Eye (tissue), 1 donor: ENCODE measurements around the gene KCNQ1OT1.

Experiments used
- DNase-seq: peaks from one replicate; pipeline ENCODE4 v3.0.0-alpha.2; 2015

Gene KCNQ1OT1

DNA sequence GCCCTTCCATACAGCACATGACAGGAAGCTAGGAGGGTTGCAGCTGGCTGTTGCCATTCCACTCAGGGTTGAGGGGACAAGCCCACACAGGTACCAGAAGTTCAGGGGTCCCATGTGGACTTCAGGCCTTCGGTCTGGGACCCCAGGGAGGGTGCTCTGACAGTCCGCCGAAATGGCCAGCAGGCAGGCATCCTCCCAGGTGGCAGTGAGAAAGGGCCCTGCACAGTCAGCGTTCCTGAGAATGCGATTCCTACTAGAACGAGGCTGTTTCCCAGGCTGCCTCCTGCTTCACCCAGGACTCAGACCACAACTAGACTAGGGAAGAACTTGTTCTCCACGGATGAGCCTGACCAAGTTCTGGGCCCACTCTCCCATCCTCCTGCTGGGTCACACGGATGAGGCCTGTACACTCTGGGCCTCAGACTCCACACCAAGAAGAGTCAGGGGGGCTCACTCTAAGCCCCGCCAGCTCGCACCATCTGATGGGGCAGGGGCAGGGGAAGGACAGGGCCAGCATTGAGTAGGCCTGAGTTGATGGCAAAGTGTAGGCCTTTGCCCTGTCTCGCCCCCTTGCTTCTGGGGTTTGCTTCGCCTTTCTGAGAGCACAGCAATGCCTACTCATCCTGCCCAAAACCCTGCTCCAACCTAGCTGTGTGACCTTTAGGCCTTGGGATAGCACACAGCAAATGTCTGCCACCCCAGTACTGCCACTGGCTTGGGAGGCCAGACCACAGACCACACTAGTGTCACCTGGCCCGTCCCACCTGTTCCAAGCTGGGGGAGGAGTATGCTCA lies 14.0 kb downstream of the KCNQ1OT1 start:
- no peak for DNase-seq

DNA sequence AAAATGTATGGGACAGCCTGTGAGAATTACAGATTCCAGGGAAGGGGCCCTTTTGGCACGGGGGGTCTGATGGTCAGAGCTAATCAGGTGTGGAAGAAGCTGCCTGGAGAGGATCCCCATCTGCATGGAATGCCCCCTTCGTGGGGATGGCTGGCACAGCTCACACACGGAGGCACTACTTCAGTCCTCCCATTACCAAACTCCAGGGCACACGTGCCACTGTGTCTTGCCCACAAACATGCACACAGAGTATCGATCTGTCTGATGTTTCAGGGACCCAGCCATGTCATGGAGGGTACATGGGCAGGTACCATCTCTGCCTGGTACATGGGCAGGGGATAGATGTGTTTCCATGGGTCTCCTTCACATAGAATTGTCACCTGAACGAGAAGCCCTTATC lies 14.7 kb downstream of the KCNQ1OT1 start:
- no peak for DNase-seq

DNA sequence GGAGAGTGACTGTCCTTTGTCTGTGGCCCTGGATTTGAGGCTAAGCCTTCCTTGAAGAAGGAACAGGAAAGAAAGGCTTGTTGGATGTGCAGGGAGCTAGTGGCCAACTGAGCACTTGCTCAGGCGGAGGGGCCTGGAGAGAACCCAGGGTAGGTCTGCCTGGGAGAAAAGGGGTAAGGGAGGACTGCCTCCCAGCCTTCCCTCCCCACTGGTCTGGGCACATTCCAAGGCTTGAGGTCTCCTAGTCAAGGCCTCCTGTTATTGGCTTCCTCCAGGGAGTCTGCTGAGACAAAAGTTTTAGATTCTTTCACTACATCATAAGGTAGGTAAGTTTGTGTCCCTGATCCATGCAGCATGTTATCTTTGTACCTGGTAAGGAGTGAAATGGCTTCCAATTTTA lies 15.2 kb downstream of the KCNQ1OT1 start:
- DNase-seq = no peak

DNA sequence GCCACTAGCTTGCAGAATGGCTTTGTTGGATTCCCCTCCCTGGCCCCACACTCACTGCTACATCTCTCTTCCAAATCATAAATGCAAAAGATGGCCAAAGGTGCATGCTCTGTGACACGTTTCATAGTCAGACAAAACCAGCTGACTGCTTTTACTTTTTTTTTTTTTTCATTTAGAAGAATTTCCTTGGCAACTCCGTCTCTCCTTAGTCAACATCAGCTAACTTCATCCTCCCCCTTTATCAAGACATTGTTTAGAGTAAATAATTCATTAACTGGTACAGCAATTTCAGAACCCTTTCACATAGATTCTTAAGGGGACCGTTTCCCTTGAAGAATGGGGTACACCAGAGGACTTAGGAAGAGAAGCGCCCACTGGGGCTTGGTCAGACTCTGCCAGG lies 16.0 kb downstream of the KCNQ1OT1 start:
- DNase-seq = no peak

DNA sequence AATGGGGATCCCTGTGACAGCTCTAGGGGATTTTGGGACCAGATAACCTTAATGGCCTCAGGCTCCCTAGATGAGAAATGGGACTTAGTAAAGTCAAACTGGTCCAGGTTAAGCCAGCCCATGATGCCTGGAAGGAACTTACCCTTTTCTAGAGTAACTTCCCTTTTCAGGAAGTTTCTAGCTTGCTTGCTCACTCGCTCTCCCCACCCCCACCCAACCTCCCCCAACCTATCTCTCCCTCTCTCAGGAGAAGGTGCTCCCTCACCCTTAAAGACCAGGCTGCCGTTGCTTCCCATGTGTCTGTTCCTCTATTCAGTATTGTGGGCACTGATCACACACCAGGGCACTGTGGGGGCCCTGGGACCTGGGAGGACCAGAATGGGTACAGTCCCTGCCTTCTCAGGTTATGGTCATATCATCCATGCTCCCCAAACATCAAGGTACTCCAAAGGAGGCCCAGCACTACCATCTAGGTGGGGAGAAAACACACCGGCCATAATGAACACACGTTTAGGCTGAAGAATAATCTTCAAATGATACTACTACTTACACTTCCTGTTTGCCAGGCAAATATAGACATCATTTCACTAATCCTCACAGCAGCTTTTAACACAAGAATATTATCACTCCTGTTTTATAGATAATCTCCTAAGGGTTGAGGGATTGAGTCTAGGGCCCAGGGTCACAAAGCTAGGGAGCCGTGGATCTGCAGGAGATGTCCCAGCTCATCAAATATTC lies 18.2 kb downstream of the KCNQ1OT1 start:
- DNase-seq = no peak

DNA sequence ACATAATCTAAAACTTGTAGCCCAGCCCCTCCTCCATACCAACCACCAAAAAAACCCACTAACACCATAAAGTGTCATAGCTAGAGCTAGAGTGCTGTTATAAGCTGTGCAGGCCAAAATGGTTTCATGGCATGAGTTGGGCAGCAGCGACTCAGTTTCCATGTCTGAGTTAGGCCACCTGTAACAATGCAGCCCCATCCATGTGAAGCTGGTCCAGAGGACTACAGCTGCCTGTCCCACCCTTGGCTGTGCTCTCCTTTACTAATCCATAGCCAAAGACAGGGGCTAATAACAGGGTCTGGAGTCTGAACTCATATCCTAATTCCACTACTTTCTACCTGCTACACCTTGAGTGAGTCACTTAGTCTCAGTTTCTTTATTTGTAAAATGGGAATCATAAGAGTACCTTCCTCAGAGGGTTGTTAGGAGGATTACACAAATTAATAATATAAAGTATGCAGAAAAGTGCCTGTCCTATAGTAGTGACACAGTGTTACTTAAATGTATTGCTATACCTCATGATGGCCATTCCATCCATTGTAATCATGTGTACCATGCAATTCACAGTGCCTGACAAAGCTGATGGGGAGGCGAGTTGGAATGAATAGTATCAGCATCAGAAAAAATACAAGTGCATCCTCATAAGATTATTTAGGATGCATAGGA lies 20.6 kb downstream of the KCNQ1OT1 start:
- no peak for DNase-seq

DNA sequence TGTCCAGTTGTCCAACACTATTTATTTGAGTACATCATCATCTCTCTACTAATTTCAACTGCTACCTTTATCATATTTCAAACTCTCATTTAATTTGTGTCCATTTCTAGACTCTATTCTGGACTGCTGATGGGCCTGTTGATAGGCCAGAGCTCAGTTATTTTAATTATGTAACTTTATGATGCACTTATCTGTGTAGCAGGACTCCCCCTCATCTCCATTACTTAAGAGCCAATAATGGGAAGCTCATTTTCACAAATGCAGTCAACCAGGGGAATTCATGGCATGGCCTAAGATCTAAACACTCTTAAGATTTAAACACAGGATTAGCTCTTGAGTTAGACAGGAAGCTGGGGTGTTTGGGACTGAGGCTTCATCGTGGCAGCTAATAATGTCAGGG lies 21.4 kb downstream of the KCNQ1OT1 start:
- DNase-seq = no peak

DNA sequence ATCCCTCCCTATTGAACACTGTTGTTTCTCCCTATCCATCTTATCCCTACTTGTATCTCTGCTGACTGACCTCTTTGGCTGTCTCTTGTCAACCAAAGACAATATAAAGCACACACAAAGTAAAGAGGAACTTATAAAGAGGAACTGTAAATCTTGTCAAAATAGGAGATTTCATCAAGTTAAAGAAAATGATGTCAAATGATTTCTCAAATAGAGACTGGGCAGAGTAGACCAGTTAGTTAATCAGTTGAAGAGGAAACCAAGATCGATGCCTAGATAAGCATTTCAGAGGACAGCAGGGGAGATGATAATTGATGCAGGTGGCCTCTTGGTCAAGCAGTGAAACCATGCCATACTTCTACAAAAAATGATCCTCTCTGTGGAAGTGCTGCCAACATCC lies 22.7 kb downstream of the KCNQ1OT1 start:
- DNase-seq = no peak

DNA sequence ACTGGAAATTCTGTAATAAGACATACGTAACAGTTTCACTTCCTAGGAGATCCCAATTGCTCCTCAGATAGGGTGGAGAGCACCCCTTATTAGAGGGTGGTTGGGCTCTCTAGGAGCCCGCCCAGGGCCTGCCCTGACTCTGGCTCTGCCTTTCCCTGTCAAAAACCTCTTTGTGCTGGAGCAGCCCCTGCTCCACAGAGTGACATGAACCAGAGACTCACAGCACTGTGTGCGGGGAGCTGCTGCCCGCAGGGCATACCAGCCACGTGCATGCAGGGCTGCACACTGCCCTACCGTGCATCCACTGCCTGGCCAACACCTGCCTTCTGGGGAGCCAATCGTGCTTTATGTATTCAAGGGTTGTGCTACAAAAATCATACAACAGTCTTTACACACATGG lies 24.3 kb downstream of the KCNQ1OT1 start:
- DNase-seq = no peak

DNA sequence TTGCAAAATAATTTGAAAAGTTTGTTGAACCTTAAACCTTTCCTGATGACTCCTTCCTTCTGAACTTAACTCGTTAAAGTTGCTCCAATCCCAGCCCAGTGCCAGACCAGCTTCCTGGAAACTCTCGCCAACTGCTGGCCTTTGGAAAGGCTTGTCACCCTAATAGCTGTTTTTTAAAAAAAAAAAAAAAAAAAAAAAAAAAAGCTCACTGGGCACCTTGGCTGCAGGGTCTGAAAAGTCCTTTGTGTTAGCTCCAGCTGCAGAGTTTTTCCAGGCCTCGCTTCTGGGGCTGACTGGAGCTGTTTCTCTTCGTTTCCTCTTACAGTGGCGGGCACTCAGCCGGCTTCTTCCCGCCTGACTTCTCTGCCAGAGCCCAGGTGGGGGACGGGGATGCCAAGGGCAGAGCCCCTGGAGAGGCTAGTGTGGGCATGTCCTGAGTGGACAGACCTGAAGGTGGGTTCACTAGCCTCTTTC lies 25.1 kb downstream of the KCNQ1OT1 start:
- no peak for DNase-seq

DNA sequence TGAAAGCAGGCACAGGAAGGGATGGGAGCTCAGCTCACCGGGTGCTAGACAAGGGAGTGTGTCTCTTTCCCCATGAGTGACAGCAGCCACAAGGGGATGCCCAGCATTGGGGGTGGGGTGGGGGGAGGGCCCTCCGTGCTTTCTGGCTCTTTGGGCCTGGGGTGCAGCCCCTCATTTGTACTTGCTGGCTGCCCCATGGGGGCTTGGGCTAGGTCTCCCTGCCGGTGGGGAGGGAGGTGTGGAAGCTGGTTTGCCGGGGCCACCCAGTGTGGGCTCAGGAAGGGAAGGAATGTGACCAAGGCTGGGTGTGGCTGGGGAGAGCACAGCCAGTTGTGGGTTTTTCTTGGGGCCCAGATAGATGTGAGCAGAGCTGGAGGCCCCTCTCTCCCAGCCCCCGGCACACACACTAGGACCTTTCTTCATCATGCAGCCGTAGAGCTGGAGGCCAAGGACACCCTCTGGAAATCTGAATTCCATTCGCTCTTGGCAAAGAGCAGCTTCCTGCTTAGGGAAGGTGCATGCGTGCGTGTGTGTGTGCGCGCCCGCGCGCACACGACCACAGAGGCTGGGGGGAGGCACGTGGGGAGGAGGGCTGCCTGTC lies 25.8 kb downstream of the KCNQ1OT1 start:
- no peak for DNase-seq

DNA sequence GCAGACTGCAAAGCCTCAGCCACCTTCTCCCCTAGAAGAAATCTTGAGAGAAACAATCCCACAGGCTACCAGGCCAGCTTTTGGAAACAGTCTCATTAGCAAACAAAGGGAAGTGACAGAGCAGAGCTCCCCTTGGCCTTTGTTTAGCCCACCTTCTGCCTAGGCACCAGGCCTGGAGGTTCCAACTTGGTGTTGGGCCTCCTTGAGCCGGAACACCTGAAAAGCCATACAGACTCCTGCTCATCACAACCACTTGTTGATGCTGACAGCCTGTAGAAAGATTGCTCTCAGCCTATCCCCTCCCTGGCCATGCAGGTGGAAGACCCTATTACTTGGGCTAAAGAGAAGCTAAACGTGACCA lies 26.6 kb downstream of the KCNQ1OT1 start:
- DNase-seq = no peak

DNA sequence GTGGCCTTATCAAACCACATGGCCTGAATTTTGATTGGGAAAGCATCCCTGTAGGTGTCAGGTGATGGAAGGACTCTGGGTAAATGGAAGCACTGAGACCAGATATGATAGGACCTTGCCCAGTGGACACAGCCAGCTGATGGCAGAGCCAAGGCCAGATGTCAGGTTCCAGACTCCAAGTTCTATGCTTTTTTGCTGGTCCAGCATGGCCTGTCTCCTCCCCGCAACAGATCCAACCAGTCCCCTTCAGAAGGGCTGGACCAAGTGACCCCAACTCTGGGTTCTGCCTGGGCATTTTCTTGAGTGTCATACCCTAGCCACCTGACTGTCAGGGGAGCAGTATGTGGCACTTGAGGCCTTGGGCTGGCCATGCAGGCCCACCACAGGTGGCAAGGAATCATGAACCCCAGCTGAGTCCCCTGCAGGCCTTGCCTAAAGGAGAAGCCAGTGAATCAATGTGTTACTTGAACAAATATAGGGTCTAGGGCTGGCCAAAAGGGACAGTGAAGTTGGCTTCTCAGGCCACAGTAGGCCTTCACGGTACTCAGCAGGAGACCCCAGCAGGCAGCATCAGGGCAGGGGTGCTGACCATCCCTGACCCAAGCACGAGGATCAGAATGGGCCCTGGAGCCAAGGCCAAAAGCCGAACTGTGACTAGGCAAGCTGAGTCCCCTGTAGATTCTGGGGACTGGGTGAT lies 27.1 kb downstream of the KCNQ1OT1 start:
- DNase-seq = no peak

DNA sequence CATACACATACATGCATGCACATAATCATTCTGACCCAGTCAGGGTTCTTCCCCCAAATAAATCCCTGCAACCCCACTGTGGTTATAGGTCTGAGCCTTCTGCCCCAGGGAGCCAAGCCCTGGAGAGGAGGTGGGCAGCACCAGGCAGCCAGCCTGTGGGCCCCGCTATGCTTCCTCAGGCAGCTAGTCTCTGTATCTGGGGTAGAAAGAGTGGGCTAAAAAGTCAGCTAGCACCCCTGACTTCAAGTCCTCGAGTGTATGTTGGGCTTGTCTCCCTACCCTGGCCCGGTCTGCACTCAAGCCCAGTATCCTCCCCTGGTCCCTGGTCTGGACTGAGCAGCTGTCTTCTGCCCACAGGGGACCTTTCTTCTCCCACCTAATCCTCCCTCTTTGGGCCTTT lies 28.0 kb downstream of the KCNQ1OT1 start:
- no peak for DNase-seq

DNA sequence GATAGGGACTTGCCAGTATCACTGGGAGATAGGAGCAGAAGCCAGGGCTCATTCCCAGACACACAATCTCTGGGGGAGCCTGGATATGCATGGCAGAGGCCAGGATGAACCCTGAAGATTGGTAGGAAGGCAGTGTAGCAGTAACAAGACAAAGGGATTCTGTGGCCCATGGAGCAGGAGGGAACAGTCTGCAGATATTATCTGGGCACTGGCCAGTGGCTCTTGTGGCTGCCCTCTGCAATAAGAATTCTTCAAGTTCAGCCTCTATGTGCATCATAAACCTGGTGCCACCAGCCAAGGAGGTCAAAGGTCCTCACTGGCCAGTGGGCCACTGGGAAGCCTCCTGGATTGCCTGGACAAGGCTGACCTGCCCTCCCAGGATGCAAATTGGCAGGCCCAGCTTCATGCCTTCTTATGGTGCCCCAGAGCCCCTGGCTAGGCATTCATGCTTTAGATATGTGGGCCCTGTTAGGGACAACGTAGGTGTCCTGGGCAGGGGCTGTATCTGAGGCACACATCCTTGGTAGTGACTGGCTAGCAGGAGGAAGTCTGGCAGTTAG lies 29.2 kb downstream of the KCNQ1OT1 start:
- DNase-seq = no peak

DNA sequence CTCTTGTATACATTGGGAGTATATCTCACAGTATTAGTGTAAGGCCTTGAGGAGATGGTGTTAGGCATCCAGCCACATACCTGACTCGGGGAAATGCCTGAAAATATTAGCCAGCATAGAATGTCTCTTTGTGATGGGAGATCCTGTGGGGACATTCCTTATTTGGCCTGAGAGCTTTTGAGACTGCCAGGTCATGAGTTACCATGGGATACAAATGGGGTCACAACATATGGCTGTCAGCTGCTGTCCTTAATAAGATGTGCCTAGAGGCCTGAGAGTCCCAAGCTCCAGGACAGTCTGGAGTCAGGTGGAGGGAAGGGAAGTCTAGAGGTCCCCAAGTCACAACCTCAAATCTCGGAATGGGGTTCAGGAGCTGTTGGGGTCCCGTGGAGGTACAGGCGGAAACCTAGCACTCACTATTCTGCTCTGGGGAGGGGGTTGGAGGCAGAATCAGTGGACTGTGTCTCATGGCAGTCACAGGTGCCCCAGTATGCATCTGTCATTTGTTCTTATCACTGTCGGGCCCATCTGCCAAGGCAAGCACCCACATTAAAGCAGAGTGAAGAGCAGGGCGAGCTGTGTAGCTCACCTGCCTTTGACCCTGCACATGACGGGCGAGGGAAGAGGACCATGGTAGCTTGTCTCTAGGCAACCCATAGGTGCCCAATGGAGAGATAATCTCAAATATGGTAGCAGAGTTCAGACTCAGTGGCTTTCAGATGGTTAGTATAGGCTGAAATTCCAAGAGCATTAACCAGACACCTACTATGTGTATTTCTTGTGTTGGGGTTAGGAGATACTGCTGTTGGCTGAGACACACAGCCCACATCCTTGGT lies 29.9 kb downstream of the KCNQ1OT1 start:
- peak; percentile 55 for DNase-seq

DNA sequence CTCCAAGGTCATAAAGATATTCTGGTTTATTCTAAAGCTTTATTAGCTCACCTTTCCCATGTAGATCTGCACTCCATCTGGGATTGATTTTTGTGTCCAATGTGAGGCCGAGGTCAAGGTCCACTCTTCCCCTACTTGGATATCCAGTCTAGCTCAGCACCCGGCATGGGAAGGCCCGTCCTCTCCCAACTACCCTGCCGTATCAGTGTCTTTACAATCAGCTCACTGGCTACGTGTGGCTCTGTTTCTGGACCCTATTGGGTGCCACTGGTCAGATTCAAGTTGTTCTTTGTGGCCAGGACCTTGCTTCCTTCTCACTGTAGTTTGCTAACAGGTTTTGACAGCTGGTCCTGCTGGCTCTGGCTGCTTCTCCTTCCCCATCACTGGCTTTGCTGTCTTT lies 30.9 kb downstream of the KCNQ1OT1 start:
- peak; percentile 61 for DNase-seq

DNA sequence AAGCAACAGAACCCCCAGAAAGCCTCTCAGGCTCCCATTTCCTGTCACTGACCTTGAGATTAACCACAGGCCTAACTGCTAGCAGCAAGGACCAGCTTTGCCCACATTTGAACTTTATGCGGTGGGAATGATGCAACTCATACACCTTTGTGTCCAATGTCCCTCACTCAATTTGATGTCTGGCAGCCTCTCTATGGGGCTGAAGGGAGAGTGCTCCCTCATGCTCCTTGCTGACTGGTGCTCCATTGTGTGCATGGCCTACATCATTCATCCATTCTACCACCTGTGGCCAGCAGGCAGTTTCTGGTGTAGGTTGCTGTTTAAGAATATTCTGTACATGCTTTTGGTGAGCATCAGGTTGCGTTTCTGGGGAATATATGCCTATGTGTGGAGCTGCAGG lies 31.9 kb downstream of the KCNQ1OT1 start:
- DNase-seq = no peak

DNA sequence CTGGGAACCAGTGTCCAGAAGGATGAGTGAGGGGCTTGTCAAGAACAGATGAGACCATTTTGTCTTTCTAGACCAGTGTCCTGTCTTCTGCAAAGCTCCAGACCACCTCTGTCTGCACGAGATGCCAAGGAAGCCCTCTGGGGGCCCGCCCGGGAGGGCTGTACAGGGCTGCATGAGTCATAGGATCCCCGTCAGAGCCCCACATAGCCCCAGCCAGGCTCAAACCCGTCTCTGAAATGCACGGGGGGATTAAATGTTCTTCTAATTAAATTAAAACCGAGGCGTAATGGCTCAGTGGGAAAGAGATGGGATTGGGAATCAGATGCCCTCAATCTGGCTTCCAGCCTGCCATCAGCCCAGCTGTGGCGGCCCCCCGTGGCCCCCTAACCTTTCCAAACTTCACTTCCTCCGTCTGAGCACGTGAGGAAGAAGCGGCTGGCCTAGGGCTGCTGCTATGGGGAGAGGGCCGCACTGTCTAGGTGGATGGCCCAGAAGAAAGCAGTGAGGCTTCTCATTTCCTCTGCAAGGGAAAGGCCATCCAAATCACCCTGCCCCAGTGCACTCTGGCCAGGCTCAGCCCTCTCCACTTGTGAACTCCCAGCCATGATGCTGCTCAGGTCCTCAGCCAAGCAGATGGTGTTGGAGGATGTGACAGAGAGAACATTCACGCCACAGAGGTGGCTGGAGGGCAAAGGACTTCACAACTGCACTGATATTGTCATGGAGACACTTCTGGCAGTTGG lies 32.8 kb downstream of the KCNQ1OT1 start:
- DNase-seq = no peak

DNA sequence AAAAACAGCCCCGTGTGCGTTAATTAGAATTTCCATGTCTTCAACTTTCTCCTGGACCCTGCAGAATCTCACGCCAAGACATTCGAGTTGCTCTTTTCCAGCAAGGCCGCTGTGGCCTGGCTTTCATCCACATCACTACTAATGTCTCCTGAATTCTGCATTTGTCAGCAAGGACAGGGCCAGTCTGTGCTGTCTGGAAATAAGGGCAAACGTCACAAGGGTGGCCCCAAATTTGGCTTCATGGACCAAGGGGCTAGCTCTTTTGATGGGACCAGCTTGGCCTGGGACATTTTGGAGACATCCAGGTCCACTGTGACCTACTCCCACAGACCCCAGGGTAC lies 33.4 kb downstream of the KCNQ1OT1 start:
- no peak for DNase-seq
